GM21717 (cell line): ENCODE data around the gene CD248.
"Not testable (repeated sequence)": the region's sequence is repeated elsewhere in the genome, so short reads cannot be mapped to it uniquely, and the experiment has no call there.

Source experiments
- ATAC-seq: cut with Tn5 transposase; IDR thresholded peaks from one replicate; pipeline ENCODE4 v1.9.1; 2021; ENCODE audit warnings: mild to moderate bottlenecking, moderate library complexity; ENCODE audit not compliant: unreplicated experiment

The CD248 gene, protein sequence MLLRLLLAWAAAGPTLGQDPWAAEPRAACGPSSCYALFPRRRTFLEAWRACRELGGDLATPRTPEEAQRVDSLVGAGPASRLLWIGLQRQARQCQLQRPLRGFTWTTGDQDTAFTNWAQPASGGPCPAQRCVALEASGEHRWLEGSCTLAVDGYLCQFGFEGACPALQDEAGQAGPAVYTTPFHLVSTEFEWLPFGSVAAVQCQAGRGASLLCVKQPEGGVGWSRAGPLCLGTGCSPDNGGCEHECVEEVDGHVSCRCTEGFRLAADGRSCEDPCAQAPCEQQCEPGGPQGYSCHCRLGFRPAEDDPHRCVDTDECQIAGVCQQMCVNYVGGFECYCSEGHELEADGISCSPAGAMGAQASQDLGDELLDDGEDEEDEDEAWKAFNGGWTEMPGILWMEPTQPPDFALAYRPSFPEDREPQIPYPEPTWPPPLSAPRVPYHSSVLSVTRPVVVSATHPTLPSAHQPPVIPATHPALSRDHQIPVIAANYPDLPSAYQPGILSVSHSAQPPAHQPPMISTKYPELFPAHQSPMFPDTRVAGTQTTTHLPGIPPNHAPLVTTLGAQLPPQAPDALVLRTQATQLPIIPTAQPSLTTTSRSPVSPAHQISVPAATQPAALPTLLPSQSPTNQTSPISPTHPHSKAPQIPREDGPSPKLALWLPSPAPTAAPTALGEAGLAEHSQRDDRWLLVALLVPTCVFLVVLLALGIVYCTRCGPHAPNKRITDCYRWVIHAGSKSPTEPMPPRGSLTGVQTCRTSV

DNA sequence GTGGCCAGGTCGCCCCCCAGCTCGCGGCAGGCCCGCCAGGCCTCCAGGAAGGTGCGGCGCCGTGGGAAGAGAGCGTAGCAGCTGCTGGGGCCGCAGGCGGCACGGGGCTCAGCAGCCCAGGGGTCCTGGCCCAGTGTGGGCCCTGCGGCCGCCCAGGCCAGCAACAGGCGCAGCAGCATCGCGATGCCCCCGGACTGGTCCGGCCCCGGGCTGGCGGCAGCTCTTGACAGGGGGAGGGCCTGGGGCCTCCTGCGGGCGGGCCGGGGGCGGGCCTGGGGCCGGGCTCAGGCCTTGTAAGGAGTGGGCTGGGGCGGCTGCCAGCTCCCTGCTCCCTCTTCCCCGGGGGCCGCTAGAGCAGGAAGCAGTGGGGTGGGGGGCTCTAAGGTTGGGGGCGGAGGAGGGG lies at the start of gene CD248:
TSS of gene CD248 (minus strand) at position 196 of the 403 bp plus-strand sequence. CDS start at position 179, 17 bp downstream.
- ATAC-seq = no peak

DNA sequence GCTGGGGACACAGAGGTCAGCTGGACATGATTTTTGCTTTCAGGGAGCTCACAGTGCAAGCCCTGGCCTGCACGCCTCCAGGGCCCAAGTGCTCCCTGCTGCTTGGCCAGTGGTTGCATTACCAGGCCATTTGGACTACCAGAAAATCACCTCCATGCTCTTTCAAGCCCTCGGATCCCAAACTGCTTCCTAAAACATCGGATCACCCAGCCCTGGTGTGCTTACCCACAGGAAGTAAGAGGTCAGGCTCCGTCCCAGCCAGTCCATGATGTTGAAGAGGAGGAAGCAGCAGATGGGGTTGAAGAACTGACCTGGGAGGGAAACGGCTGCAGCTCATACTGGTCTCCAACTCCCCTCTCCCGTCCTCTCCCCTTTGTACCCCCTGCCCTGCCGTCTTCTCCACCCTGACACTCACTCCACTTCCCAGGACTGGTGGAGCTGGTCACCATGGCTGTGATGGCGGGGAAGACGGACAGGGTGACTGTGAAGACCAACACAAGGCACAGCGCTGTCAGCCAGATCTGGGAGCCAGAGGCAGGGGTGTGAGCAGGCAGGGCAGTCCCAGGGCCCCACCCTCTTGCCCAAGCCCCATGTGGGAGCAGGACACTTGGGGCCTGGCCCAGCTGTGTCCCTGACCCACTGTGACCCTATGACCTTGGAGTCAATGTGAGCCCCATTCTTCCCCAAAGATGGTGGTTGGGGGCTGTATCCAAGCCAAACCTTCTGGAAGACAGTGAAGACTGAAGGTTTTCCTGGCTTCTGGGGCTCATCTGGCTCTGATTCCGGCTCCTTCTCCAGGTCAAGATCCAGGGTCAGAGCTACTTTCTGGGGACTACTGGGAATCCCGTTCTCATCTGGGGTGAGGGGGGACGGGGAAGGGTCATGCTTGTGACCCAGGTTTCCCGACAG lies 49.1 kb upstream of the CD248 start:
- no peak for ATAC-seq

DNA sequence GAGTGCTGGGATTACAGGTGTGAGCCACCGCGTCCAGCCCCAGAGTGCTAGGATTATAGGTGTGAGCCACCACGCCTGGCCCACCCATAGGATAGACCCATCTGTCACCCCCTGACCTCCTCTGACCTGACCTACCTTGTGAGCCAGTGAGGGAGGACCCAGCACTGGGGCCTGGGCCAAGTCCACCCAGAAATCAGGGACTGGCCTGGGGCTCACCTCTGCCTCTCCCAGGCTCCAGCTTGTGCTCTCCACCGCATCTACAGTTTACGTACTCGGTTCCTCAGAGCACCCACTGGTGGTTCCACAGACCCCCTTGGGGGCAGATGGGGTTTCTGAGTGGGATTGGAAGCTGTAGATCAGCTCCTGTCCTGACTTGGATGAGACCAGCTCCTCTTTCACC lies 48.3 kb upstream of the CD248 start:
- ATAC-seq = no peak

DNA sequence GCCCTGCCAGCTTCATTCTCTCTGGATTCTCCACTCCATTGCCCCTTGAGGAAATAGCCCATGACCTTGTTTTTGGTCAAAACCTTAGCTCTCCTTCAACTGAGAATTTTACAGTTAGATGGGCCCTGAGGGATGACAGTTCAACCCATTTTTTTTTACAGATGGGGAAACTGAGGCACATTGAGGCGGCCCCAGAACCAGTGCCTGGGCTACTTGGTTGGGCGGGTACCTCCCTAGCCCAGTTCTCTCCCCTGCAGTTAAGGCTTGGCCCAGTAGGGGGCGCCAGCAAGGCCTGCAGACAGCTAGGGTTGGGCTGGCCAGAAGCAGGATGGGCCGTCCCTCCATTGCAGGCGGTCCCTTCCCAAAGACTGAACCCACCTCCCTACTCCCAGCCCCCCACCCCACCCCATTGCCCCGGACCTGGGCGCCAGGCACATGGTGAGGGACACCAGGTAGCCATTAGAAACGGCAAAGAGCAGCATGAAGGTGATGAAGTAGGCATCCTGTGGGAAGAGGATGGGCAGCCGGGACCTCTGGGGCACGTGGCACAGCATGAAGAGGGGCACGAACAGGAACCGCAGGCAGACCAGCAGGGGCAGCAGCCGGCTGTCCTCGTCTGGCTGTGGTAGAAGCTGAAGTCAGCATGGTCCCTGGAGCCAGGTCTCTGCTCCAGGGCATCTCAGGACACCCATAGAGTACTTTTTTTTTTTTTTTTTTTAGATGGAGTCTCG lies 47.1 kb upstream of the CD248 start:
- ATAC-seq = no peak

DNA sequence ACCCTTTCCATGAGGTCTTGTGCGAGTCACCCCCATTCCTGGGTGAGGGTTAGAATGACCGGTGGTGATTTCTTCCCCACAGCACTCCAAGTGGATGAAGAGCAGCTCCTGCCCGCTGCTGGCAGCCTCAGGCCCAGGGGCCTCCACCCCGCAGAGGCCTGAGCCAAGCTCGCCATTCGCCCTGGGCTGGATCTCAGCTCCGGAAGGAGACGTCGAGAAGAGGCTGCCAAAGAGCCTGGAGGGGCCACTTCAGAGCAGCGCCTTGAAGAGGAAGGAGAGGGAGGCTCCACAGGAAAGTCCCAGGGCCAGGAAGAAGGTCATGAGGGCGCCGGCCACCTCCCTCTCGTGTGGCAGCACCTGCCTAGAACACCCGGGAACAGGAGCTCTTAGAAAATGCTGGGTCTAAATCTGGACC lies 46.4 kb upstream of the CD248 start:
- no peak for ATAC-seq

DNA sequence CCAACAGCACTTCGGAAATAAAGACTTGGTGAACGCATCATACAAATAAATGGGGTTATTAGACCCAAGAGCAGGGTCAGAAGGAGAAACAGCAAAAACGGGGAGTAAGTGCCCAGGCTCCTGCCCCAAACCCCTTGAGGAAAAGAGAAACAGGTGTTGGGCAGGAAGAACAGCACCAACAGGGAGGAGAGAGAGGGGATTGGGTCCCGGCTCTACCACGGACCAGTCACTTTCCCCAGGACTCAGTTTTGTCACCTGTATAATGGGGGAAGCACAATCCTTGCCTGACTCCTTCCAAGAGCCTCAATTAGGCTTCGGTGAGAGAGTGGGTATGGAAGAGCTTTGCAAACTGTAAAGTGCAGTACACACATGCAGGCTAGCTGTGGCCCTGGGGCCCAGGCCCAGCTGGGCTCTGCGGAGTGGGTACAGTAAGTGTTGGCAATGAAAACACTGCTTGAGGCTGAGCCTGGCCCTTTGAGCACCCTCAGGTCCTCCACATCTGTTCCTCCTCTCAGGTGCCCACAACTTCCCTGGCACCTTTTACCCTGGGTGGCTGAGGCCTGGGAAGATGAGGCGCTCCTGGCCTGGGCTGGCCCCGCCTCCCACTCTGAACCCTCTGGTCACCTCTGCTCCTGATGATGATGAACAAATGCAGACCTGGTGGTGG lies 45.8 kb upstream of the CD248 start:
- no peak for ATAC-seq

DNA sequence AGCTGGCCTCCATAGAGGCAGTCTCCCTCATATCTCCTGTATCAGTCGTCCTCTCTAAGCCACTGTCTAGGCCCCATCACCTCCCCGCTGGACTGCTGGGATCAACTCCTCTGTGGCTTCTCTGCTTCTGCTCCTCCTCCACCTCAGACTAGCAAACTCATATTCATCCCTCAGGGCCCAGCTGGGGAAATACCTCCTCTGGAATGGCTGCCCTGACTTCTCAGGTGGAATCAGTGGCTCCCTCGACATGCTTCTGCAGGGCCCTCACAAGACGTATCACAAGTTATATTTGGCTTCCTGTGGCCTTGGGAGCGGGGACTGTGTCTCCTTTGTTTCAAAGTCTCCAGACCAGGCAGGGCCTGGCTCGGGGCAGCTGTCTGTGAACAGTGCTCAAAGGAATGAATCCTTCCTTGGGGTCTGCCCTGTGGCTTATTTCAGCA lies 44.7 kb upstream of the CD248 start:
- no peak for ATAC-seq

DNA sequence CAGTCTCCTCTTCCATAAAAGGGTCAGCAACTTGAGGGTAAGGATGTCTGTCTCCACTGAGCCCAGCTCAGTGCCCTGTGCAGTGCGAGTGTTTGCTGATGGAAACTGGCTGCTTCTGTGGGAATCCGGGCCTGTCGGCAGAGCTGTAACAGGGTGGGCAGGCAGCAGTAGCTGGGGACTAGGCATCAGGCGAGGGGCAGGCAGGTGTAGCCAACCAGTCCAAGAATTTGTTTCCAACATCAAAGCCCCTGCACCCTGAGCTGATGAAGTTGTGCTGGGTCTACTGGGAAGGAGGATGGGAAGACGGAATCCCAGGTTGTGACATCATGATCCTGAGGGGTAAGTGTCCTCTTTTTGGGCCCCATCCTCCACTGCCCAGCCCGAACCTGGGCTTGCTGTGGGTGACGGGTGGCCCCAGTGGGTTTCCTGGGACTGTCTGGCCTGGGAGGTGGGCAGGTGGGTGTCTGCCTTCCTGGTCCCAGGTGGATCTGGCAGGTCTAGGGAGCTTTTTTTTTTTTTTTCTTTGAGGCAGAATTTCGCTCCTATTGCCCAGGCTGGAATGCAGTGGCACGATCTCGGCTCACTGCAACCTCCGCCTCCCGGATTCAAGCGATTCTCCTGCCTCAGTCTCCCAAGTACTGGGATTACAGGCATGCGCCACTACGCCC lies 43.7 kb upstream of the CD248 start:
- ATAC-seq = no peak

DNA sequence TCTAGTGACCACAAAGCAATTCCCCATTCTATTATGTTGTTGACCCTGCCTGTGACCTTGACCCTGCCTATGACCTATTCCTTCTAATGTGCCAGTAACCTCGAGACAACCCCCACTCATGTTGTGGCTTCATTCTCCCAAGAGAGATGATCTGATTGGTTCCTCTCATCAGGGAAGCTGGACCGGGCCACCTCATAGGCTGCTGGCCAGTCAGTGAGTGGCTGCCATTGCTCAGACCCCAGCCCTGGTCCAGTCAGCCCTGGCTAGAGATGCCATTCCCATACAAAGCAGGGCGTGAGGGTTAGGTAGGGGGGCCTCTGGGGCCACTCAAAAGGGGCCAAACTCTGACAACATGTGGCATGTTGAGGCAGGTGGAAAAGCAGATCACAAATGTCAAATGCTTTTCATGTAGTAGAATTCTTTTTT lies 42.8 kb upstream of the CD248 start:
- ATAC-seq = no peak

DNA sequence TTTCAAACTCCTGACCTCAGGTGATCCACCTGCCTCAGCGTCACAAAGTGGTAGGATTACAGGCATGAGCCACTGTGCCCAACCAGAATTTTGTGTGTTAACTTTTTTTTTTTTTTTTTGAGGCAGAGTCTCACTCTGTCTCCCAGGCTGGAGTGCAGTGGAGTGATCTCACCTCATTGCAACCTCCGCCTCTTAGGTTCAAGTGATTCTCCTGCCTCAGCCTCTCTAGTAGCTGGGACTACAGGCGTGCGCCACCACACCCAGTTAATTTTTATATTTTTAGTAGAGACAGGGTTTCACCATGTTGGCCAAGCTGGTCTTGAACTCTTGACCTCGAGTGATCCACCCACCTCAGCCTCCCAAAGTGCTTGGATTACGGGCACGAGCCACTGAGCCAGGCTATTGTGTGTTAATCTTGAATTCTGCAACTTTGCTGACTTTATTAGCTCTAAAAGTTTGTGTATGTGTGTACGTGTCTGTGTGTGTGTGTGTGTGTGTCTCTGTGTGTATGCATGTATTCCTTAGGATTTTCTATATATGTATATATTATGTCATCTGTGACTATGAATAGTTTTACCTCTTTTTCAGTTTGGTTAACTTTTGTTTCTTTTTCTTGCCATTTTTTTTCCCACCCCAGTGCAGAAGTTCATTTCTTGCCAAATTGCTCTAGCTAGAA lies 33.9 kb upstream of the CD248 start:
- not testable (repeated sequence) for ATAC-seq

DNA sequence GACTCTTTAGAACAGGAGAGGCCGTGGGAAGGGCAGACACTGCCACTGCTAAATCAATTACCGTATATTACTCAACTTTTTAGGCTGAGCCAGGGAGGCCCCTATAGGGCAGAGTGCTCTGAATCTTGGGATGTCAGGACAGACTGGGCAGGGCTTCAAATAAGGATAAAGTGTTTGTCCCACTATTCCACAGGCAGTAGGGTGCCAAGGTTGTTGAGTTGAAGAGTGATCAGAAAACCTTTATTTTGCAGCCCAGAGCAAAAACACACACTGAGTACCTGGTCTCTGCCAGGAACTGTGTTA lies 32.2 kb upstream of the CD248 start:
- ATAC-seq = no peak

DNA sequence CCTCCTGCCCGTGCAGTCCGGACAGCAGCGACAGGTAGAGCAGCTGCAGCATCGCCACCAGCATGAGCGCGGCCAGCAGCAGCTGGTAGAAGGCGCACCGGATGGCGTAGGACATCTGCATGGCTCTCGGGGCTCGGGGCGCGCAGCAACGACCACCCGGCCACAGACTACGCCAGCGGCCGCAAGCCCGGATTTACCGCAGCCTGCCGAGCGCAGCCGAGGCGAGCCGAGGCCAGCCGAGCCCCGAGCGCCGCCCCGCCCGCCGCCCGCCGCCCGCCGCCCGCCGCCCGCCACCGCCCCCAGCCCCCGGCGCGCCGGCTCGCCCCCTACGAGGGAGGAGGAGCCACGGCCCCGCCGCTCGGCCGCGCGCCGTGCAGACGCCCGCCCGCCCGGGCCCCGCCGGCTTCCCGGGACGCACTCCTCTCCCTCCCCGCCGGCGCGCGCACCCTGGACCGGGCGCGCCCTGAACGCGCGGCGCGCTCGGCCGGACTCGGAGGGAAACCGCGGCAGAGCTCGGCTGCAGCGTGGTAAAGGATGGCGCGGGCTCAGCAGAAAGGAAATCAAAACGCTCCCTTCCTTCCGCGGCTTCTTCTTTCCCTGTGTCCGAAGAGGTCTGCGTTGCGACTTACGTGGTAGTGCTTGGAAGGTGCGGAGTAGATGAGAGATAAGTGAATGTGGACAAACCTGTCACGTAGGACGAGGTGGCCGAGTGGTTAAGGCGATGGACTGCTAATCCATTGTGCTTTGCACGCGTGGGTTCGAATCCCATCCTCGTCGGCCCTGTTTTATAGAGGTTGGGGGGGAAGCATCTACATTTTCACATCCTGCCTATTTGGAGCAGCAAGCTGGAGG lies 30.8 kb upstream of the CD248 start, which contains the start of gene B4GAT1:
TSS of gene B4GAT1 (minus strand) at position 205 of the 852 bp plus-strand sequence. CDS start at position 121, 84 bp downstream.
- peak; percentile 39 for ATAC-seq

DNA sequence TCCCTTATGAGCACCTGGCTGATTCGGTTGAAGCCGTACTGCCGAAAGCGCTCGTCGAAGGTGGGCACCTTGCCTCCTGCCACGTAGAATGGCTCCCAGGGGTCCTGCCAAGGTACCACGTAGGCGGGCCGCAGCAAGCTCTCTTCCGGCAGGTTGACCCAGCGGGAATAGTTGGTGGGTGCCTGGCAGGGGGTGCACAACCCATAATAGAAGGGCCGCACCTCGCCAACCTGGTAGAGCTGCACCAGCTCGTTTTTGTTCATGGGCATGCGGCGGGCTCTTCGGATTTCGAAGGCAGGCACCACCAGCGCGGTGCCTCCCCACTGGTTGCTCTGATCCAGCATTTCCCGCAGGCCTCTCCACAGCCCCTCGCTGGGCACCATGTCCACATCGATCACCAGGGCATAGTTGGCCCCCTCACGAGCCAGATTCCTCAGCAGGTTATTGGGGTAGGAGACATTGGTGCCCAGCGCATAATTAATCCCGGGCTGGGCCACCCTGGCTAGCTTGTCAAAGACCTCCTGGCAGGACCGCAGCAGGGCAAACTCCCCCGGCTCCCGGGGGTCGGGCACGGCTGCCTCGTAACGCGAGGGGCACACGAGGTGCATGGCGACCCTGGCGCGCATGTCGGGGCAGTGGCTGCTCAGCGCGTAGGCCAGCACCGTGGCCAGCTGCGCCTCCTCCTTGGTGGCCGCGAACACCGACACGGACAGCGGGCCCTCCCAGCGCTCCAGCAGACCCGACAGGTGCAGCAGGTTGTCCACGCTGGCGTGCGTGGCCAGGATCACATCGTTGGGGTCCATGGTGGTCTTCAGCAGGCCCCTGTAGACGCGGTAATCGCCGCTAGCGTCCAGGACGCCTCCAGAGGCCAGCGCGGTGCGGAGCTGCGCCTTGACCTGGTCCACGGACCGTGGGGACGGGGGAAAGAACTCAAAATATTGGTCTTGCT lies 29.9 kb upstream of the CD248 start:
- no peak for ATAC-seq

DNA sequence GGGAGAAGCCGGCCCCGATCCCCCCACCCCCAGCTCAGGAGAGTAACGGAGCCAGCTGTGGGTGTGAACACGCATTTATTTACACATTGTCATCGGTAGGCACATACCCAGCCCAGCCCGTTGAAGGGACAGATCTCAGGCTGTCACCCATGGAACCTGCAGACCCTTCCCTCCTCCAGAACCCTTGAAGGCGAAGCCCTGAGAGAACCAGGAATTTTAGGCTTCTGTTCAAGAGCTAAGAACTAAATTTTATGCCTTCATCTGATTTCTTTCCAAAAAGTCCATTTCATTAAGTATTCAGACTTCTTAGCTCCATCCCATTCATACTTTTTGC lies 28.4 kb upstream of the CD248 start:
- ATAC-seq = no peak

DNA sequence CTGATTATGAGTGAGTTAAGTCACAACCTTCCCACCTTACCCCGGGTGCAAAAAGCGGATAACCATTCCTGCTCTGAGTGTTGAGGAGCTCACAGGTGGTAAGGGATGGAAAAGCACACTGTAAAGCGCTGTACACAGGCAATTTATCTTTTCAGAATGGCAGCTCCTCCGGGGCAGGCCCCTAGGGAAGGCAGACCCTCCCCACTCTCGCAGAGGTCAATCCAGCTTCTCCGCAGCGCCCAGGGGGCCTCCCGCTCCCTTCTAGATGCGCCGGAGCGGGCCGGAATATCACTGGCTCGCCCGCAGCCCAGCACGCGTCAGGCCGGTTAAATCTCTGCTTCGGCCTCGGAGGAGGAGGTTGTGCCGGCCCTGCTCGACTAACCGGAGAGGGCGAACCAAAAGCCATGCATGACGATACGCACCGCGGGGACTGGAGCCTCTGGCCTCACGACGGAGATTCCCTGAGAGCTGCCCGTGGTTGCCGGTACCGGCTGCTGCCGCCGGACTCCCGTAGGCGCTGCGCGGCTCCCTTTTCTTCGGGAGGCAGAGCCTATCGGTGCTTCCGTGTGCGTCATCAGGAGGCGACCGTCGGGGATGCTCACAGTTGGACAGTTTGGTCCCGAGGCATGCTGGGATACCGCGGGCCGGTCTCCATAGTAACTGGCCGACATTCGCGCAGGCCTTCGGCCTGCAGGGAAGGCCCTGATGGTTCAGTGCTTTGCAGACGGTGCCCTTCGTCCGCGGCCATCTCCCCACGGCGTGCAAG lies 27.9 kb upstream of the CD248 start, which contains the start of gene BRMS1:
TSS of gene BRMS1 (minus strand) at position 555 of the 766 bp plus-strand sequence. CDS start 2,870 bp downstream, outside the sequence.
- peak; percentile 48 for ATAC-seq

DNA sequence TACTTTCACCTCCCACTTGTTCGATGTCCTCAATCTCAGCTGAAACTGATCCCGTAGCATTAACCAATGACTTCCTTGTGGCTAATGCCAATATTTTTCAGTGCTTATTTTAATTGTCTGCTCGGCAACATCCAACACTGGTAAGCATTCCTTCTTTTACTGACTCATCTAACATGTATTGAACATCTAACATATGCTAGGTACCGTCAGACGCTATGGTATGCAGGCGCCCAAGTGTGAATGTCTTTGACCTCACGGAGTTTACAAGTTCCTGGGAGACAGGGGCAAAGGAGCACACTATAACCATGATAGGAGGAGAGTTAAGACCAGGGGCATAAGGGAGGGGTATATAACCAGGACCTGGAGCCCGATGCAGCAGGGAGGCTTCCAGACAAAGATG lies 26.3 kb upstream of the CD248 start:
- ATAC-seq = no peak
